CD4-positive, CD25-positive, alpha-beta regulatory T cell (primary cell): Measurements from ENCODE around the gene APOC3. TPM values are rescaled to one million over a fixed set of nuclear protein-coding genes. Genes with fewer than 3 reads are reported as not detected.

Experiments used
- ATAC-seq, 2 donors: fragments of 150-1000 bp; cut with Tn5 transposase; one replicate each; pipeline ENCODE4 v1.10.0; 2021; ENCODE audit warnings: low read depth in 2 of 2, moderate number of reproducible peaks in 2 of 2, moderate library complexity in 1 of 2
- DNase-seq, 3 donors: peaks; one replicate each; pipeline versions ENCODE4 v3.0.0 to v3.0.0-alpha.2; 2012 to 2022; ENCODE audit warnings: mixed read lengths in 1 of 3
- H3K27ac ChIP-seq: one replicate; pipeline ENCODE4 v1.7.0; 2013; ENCODE audit warnings: mild to moderate bottlenecking, low read length; ENCODE audit not compliant: insufficient read depth, poor library complexity, severe bottlenecking
- H3K27me3 ChIP-seq: one replicate; pipeline ENCODE4 v1.7.0; 2013; ENCODE audit warnings: low read length; ENCODE audit not compliant: control insufficient read depth, insufficient read depth
- H3K36me3 ChIP-seq: one replicate; pipeline ENCODE4 v1.7.0; 2013; ENCODE audit warnings: mild to moderate bottlenecking, low read length, moderate library complexity; ENCODE audit not compliant: control insufficient read depth, insufficient read depth
- H3K4me1 ChIP-seq: 2 replicates; pipeline ENCODE4 v1.7.0; 2013; ENCODE audit warnings: mild to moderate bottlenecking, low read length; ENCODE audit not compliant: insufficient read depth, control insufficient read depth, poor library complexity, severe bottlenecking
- H3K4me3 ChIP-seq: one replicate; pipeline ENCODE4 v1.7.0; 2013; ENCODE audit warnings: low read depth, mild to moderate bottlenecking, low read length, moderate library complexity
- H3K9me3 ChIP-seq, 2 experiments: 1 replicate in 1 of 2; 2 replicates in 1 of 2; pipeline ENCODE4 v1.7.0; 2013; ENCODE audit warnings: low read length in 2 of 2, mild to moderate bottlenecking in 1 of 2, moderate library complexity in 1 of 2; ENCODE audit not compliant: control insufficient read depth in 2 of 2
- H3K27ac Mint-ChIP-seq, 3 donors: one replicate each; pipeline ENCODE4 v1.8.0; 2020 to 2022; ENCODE audit warnings: mild to moderate bottlenecking in 3 of 3, mixed read lengths in 3 of 3, moderate library complexity in 2 of 3
- H3K27me3 Mint-ChIP-seq: one replicate; pipeline ENCODE4 v1.8.0; 2022; ENCODE audit warnings: mild to moderate bottlenecking, mixed read lengths
- H3K36me3 Mint-ChIP-seq: one replicate; pipeline ENCODE4 v1.8.0; 2020; ENCODE audit warnings: mixed read lengths
- H3K4me1 Mint-ChIP-seq, 4 donors: one replicate each; pipeline ENCODE4 v1.8.0; 2020 to 2022; ENCODE audit warnings: mixed read lengths in 4 of 4, mild to moderate bottlenecking in 1 of 4
- H3K4me3 Mint-ChIP-seq, 4 donors: one replicate each; pipeline ENCODE4 v1.8.0; 2020 to 2022; ENCODE audit warnings: mild to moderate bottlenecking in 4 of 4, mixed read lengths in 4 of 4, moderate library complexity in 3 of 4
- H3K9me3 Mint-ChIP-seq, 7 donors: one replicate each; pipeline ENCODE4 v1.8.0; 2020 to 2022; ENCODE audit warnings: mixed read lengths in 7 of 7, mild to moderate bottlenecking in 3 of 7, moderate library complexity in 2 of 7
- polyA plus RNA-seq, 4 donors: library from polyadenylated mRNA; unstranded; fragments of 300-500 nt; fragmentation: Illumina TruSeq; gene quantifications; one replicate each; pipeline ENCODE4 v1.2.3, GENCODE V29; 2021
- total RNA-seq: library from RNA; stranded (reverse); gene quantifications from one replicate; pipeline ENCODE4 v1.2.3, GENCODE V29; 2022

The APOC3 gene
- total and polyA plus RNA-seq, 5 donors from 2014 or later, result not detected

GRCh38 chr11:116827461-116827860, 2.2 kb upstream of the APOC3 start:
- Histone ChIP-seq H3K4me1 (no peaks in the 10 kb centered on the region), H3K9me3 (no peaks in the 10 kb centered on the region), H3K27me3 (no peaks in the 10 kb centered on the region), H3K36me3 (no peaks in the 10 kb centered on the region), H3K27ac (no peak overlapping the region), H3K4me3 (no peak overlapping the region)
- ATAC-seq (no peak), DNase-seq (no peak)
- no peaks in the 10 kb centered on the region for H3K4me1 Mint-ChIP-seq
- H3K27ac Mint-ChIP-seq, result peak overlapping the region in 1 of 3 donors; percentile 67
- no peaks in the 10 kb centered on the region for H3K27me3 Mint-ChIP-seq
- no peaks in the 10 kb centered on the region for H3K36me3 Mint-ChIP-seq
- H3K4me3 Mint-ChIP-seq, result no peak overlapping the region
- no peaks in the 10 kb centered on the region for H3K9me3 Mint-ChIP-seq

- Histone ChIP-seq H3K36me3 (no peaks in the 10 kb centered on the region), H3K27me3 (no peaks in the 10 kb centered on the region), H3K4me1 (no peaks in the 10 kb centered on the region), H3K27ac (no peak overlapping the region), H3K4me3 (no peak overlapping the region), H3K9me3 (no peaks in the 10 kb centered on the region)
- DNase-seq, result no peak
- Mint-ChIP-seq H3K27me3 (no peaks in the 10 kb centered on the region), H3K4me1 (no peaks in the 10 kb centered on the region), H3K36me3 (no peaks in the 10 kb centered on the region), H3K27ac (no peak overlapping the region), H3K9me3 (no peaks in the 10 kb centered on the region), H3K4me3 (no peak overlapping the region)
- no peak for ATAC-seq
These were observed 829 bp upstream of the APOC3 start for GRCh38 chr11:116828632-116829524.

GRCh38 chr11:116830184-116830912, 641 bp downstream of the APOC3 start:
- no peaks in the 10 kb centered on the region for H3K9me3 ChIP-seq
- H3K4me3 ChIP-seq, result no peak overlapping the region
- H3K27ac Mint-ChIP-seq, result no peak overlapping the region
- H3K4me3 Mint-ChIP-seq, result no peak overlapping the region
- H3K27me3 Mint-ChIP-seq, result no peaks in the 10 kb centered on the region
- no peaks in the 10 kb centered on the region for H3K36me3 ChIP-seq
- DNase-seq (no peak), ATAC-seq (no peak)
- peaks cover 2% of the 10 kb centered on the region for H3K4me1 ChIP-seq
- H3K36me3 Mint-ChIP-seq, result no peaks in the 10 kb centered on the region
- H3K27ac ChIP-seq, result no peak overlapping the region
- no peaks in the 10 kb centered on the region for H3K27me3 ChIP-seq
- peaks cover 0 to 11% (median 5%) of the 10 kb centered on the region in 4 donors for H3K4me1 Mint-ChIP-seq
- no peaks in the 10 kb centered on the region for H3K9me3 Mint-ChIP-seq

- Histone ChIP-seq H3K9me3 (no peaks in the 10 kb centered on the region), H3K36me3 (no peaks in the 10 kb centered on the region), H3K4me3 (no peak overlapping the region), H3K27me3 (no peaks in the 10 kb centered on the region), H3K27ac (no peak overlapping the region), H3K4me1 (peaks cover 10% of the 10 kb centered on the region)
- H3K27me3 Mint-ChIP-seq, result no peaks in the 10 kb centered on the region
- H3K36me3 Mint-ChIP-seq, result no peaks in the 10 kb centered on the region
- H3K4me3 Mint-ChIP-seq, result no peak overlapping the region
- ATAC-seq (no peak), DNase-seq (no peak)
- peaks cover 0 to 19% (median 11%) of the 10 kb centered on the region in 4 donors for H3K4me1 Mint-ChIP-seq
- no peaks in the 10 kb centered on the region for H3K9me3 Mint-ChIP-seq
- H3K27ac Mint-ChIP-seq, result no peak overlapping the region
These were observed 2.2 kb downstream of the APOC3 start for GRCh38 chr11:116831790-116832349.

- no peak for DNase-seq
- ATAC-seq, result no peak
These were observed 2.9 kb downstream of the APOC3 start for GRCh38 chr11:116832350-116833290.

GRCh38 chr11:116833491-116833815, 3.7 kb downstream of the APOC3 start:
- Mint-ChIP-seq H3K4me3 (peak overlapping the region in 1 of 4 donors; percentile 43), H3K27ac (peak overlapping the region in 1 of 3 donors; percentile 26)

More at GRCh38 chr11:116832350-116833290, 2.9 kb downstream of the APOC3 start:
- no peaks in the 10 kb centered on the region for H3K36me3 ChIP-seq
- peaks cover 10% of the 10 kb centered on the region for H3K4me1 ChIP-seq
- Mint-ChIP-seq H3K9me3 (no peaks in the 10 kb centered on the region), H3K27me3 (no peaks in the 10 kb centered on the region), H3K36me3 (no peaks in the 10 kb centered on the region), H3K4me3 (no peak overlapping the region), H3K4me1 (peaks cover 0 to 19% (median 11%) of the 10 kb centered on the region in 4 donors), H3K27ac (peak overlapping the region in 1 of 3 donors; percentile 26)
- no peak overlapping the region for H3K27ac ChIP-seq
- no peaks in the 10 kb centered on the region for H3K27me3 ChIP-seq
- H3K9me3 ChIP-seq, result no peaks in the 10 kb centered on the region
- H3K4me3 ChIP-seq, result no peak overlapping the region

More at GRCh38 chr11:116833491-116833815, 3.7 kb downstream of the APOC3 start:
- ATAC-seq (no peak), DNase-seq (no peak)
- Mint-ChIP-seq H3K4me1 (peaks cover 0 to 23% (median 11%) of the 10 kb centered on the region in 4 donors), H3K27me3 (no peaks in the 10 kb centered on the region), H3K9me3 (no peaks in the 10 kb centered on the region), H3K36me3 (no peaks in the 10 kb centered on the region)
- no peaks in the 10 kb centered on the region for H3K9me3 ChIP-seq
- H3K4me3 ChIP-seq, result no peak overlapping the region
- H3K36me3 ChIP-seq, result no peaks in the 10 kb centered on the region
- peaks cover 10% of the 10 kb centered on the region for H3K4me1 ChIP-seq
- H3K27me3 ChIP-seq, result no peaks in the 10 kb centered on the region
- H3K27ac ChIP-seq, result no peak overlapping the region
